Esophagus muscularis mucosa (tissue), 4 donors: ENCODE measurements around the gene KRTAP4-8. TPM values are rescaled to one million over a fixed set of nuclear protein-coding genes. Genes with fewer than 3 reads are reported as not detected.
"Not testable (repeated sequence)": the region's sequence is repeated elsewhere in the genome, so short reads cannot be mapped to it uniquely, and the experiment has no call there.

Experiments used
- DNase-seq: peaks from one replicate; pipeline ENCODE4 v3.0.0-alpha.2; 2017; ENCODE audit errors: extremely low spot score
- H3K27ac ChIP-seq, 4 donors: fragments of 200-600 bp; sonication (generic); replicated peaks in 1 of 4; 1 replicate in 3 of 4; 2 replicates in 1 of 4; pipeline ENCODE4 v1.5.1; 2016 to 2019; ENCODE audit warnings: mild to moderate bottlenecking in 1 of 4
- H3K27me3 ChIP-seq, 4 donors: fragments of 200-600 bp; sonication (generic); one replicate each; pipeline versions ENCODE4 v1.5.1 to v1.6.0; 2016 to 2019
- H3K36me3 ChIP-seq, 4 donors: fragments of 200-600 bp; sonication (generic); one replicate each; pipeline ENCODE4 v1.5.1; 2016 to 2019
- H3K4me1 ChIP-seq, 4 donors: fragments of 200-600 bp; sonication (generic); one replicate each; pipeline ENCODE4 v1.5.1; 2016 to 2019
- H3K4me3 ChIP-seq, 4 donors: fragments of 200-600 bp; sonication (generic); 1 replicate in 2 of 4; 2 replicates in 2 of 4; pipeline ENCODE4 v1.5.1; 2016 to 2019; ENCODE audit warnings: mild to moderate bottlenecking in 4 of 4, moderate library complexity in 1 of 4
- H3K9me3 ChIP-seq, 4 donors: fragments of 200-600 bp; sonication (generic); 1 replicate in 3 of 4; 2 replicates in 1 of 4; pipeline ENCODE4 v1.5.1; 2016 to 2019
- CTCF ChIP-seq, 3 experiments: fragments of 200-600 bp in 2 of 3; fragments of 450-650 bp in 1 of 3; sonication (generic) in 2 of 3; IDR thresholded peaks; one replicate each; pipeline ENCODE4 v1.5.1; 2017 to 2019; ENCODE audit warnings: antibody characterized with exemption in 3 of 3, mild to moderate bottlenecking in 2 of 3, moderate library complexity in 1 of 3
- EP300 ChIP-seq: sonication (generic); formaldehyde crosslinking; IDR thresholded peaks from one replicate; pipeline ENCODE4 v1.6.1; 2017; ENCODE audit warnings: antibody characterized with exemption
- POLR2A ChIP-seq: fragments of 450-650 bp; IDR thresholded peaks from one replicate; pipeline ENCODE4 v1.6.1; 2017; ENCODE audit warnings: antibody characterized with exemption, moderate library complexity, mild to moderate bottlenecking, low read depth
- POLR2AphosphoS5 ChIP-seq, 2 donors: sonication (generic); formaldehyde crosslinking; IDR thresholded peaks; one replicate each; pipeline ENCODE4 v1.6.1; 2017; ENCODE audit warnings: antibody characterized with exemption in 2 of 2
- WGBS: methylation state at CpG from one replicate; pipeline ENCODE4 v1.1.5; 2018; 5-methylcytosine and 5-hydroxymethylcytosine counted together
- intact Hi-C: fragments of 100-400 bp; cut with DNase I; formaldehyde crosslinking; loops from one replicate; pipeline ENCODE4 v1.15.1; 2023
- total RNA-seq, 4 donors: library from RNA; depleted of rRNA; stranded (reverse); fragments of >200 nt; gene quantifications; one replicate each; pipeline versions ENCODE4 v1.1.0 to v1.2.1, GENCODE V29; 2016

Gene KRTAP4-8
- total RNA-seq, 4 donors from 2014 or later, result not detected

DNA sequence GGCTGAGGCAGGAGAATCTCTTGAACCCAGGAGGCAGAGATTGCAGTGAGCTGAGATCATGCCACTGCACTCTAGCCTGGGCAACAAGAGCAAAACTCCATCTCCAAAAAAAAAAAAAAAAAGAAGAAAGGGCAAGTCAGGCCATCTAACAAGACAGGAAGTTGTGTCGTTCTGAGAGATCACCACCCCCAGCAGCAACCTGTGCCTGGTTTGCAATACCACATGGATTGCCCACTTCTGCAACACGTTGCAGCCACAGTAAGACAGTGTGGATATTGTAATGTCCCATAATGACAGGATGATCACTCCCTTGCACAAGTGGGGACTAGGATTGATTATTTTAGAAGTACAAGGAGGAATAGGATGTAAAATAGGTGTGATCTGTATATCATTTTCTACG lies 28.9 kb downstream of the KRTAP4-8 start:
- Histone ChIP-seq H3K36me3 (no peaks in the 10 kb centered on the region), H3K27me3 (no peaks in the 10 kb centered on the region), H3K4me1 (no peaks in the 10 kb centered on the region), H3K4me3 (no peak overlapping the region), H3K27ac (no peak overlapping the region), H3K9me3 (no peaks in the 10 kb centered on the region)
- intact Hi-C loops, result no loop called here
- TF ChIP-seq CTCF (IDR thresholded peaks at IDR 0.05) (no peak), POLR2AphosphoS5 (IDR thresholded peaks at IDR 0.05) (no peak), EP300 (no peak), POLR2A (no peak)
- WGBS, result 83% methylated on average over 3 of the region's 3 CpGs
- no peak for DNase-seq

GRCh38 chr17:41067281-41067680 lies 30.7 kb downstream of the KRTAP4-8 start:
- Histone ChIP-seq H3K27me3 (no peaks in the 10 kb centered on the region), H3K4me3 (no peak overlapping the region), H3K36me3 (no peaks in the 10 kb centered on the region), H3K4me1 (no peaks in the 10 kb centered on the region), H3K9me3 (no peaks in the 10 kb centered on the region), H3K27ac (no peak overlapping the region)
- TF ChIP-seq CTCF (IDR thresholded peaks at IDR 0.05), result no peak
- no peak for TF ChIP-seq POLR2AphosphoS5 (IDR thresholded peaks at IDR 0.05)
- TF ChIP-seq EP300, result no peak
- TF ChIP-seq POLR2A, result no peak
- intact Hi-C loops, result no loop called here
- no peak for DNase-seq

DNA sequence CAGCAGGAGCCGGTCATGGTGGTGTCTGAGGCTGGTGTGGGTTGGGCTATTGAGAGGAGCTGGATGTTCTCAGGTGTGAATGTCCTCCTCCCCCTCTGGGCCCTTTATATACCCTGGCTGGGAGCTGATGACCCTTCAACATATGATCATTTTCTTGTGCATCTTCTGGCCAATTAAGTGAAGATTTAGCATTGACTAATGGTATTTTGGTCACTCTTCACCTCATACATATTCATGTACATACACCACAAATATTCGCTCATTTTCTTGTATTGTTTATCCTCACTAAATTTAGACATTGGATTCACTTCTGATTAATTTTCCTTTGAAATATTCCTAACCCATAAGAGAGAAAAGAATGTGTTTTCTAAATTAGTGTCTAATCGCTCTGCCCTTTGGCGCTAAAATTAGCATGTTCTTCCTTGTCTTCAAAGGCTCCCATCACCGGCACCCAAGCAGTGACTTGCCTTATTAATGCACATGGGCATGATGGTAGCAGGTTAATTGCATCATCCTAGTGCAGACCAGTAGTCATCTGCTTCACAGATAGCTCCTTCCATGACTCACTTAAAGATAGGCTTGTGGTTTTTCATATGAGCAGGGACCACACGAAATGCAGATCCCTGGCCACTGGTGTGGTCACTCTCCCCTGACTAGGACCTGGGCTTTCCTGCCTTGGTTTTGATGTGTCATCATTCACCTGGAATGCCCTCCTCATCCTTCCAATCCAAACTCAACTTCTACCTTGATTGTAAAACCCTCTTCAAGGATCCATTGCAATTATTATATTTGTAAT lies 31.9 kb downstream of the KRTAP4-8 start, which contains the start of gene KRTAP2-4:
TSS of gene KRTAP2-4 (minus strand) at position 51 of the 796 bp plus-strand sequence. CDS start at position 17, 34 bp downstream.
- DNase-seq, result no peak
- Histone ChIP-seq H3K36me3 (no peaks in the 10 kb centered on the region), H3K27me3 (no peaks in the 10 kb centered on the region), H3K4me1 (no peaks in the 10 kb centered on the region), H3K4me3 (no peak within 1 kb of the TSS), H3K9me3 (no peaks in the 10 kb centered on the region), H3K27ac (no peak within 1 kb of the TSS)
- intact Hi-C loops, result no loop called here
- no peak for TF ChIP-seq POLR2AphosphoS5 (IDR thresholded peaks at IDR 0.05)
- no peak for TF ChIP-seq CTCF (IDR thresholded peaks at IDR 0.05)
- TF ChIP-seq EP300, result no peak
- no peak for TF ChIP-seq POLR2A
- WGBS, result 88% methylated on average over 5 of the region's 6 CpGs

GRCh38 chr17:41065016-41065689 lies 32.8 kb downstream of the KRTAP4-8 start:
- H3K9me3 ChIP-seq, H3K4me3 ChIP-seq, DNase-seq, intact Hi-C loops, H3K27ac ChIP-seq, H3K27me3 ChIP-seq, H3K36me3 ChIP-seq, H3K4me1 ChIP-seq: not testable (repeated sequence)
- WGBS, result 76% methylated on average over 6 of the region's 16 CpGs

DNA sequence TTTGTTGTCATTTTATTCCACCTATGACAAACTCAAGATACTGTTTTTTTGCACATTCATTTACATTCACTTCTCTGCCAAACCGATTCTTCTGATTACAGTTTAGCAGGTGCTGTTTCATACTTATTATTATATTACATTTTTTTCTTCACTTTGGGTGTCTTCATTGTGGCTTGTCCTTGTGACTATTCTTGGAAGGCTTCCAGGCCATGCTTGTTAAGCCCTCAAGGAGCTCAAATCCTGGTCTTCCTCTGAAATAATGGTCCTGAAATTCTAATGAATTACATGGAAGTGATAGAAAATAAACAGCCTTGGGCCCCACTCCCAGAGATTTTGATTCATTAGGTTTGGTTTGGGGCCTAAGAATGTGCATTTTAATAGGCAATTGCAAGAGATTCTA lies 33.6 kb downstream of the KRTAP4-8 start:
- H3K4me3 ChIP-seq, result no peak overlapping the region
- WGBS, result 88% methylated on average over 1 of the region's 1 CpG
- H3K36me3 ChIP-seq, result no peaks in the 10 kb centered on the region
- H3K4me1 ChIP-seq, result no peaks in the 10 kb centered on the region
- H3K27ac ChIP-seq, result no peak overlapping the region
- intact Hi-C loops, result no loop called here
- TF ChIP-seq POLR2AphosphoS5 (IDR thresholded peaks at IDR 0.05) (no peak), EP300 (no peak), POLR2A (no peak), CTCF (IDR thresholded peaks at IDR 0.05) (no peak)
- H3K27me3 ChIP-seq, result no peaks in the 10 kb centered on the region
- DNase-seq, result no peak
- no peaks in the 10 kb centered on the region for H3K9me3 ChIP-seq
